PC-3 (cell line): ENCODE data around the gene CYS1. TPM values are rescaled to one million over a fixed set of nuclear protein-coding genes. Genes with fewer than 3 reads are reported as not detected.

Experiments used
- ATAC-seq: fragments of 200-7000 bp; cut with Tn5 transposase; 2 replicates; pipeline ENCODE4 v1.9.1; 2020; ENCODE audit warnings: mild to moderate bottlenecking, moderate library complexity
- BruUV-seq: library from RNA; stranded (reverse); fragments of 400-500 nt; replicated peaks from 2 replicates; lab custom pipeline; 2021; lab: Mats Ljungman, UMichigan
- CTCF ChIA-PET: fragments of 300-600 bp; sonication (Branson Sonifier 250); formaldehyde crosslinking; loops from one replicate; lab custom pipeline; 2022; ENCODE audit warnings: antibody characterized with exemption; lab: Charles Lee
- POLR2A ChIA-PET: fragments of 300-600 bp; sonication (Branson Sonifier 250); formaldehyde crosslinking; loops from one replicate; lab custom pipeline; 2022; ENCODE audit warnings: antibody characterized with exemption; ENCODE audit not compliant: unreplicated experiment; lab: Charles Lee
- DNase-seq: peaks from one replicate; pipeline ENCODE4 v3.0.0-alpha.2; 2015
- H2AFZ ChIP-seq: fragments of 300-600 bp; sonication (generic); 2 replicates; pipeline ENCODE4 v1.6.0; 2016; ENCODE audit warnings: antibody characterized with exemption, low read length
- H3F3A ChIP-seq: fragments of 300-600 bp; sonication (generic); one replicate; pipeline ENCODE4 v1.6.0; 2017; ENCODE audit warnings: antibody characterized with exemption, low read length, control low read depth, mild to moderate bottlenecking; ENCODE audit not compliant: unreplicated experiment
- H3K27ac ChIP-seq: fragments of 300-600 bp; sonication (generic); 2 replicates; pipeline ENCODE4 v1.5.1; 2016; ENCODE audit warnings: mild to moderate bottlenecking, low read length
- H3K27me3 ChIP-seq: fragments of 300-600 bp; sonication (generic); 2 replicates; pipeline ENCODE4 v1.6.1; 2016; ENCODE audit warnings: low read length, mixed read lengths
- H3K36me3 ChIP-seq: fragments of 300-600 bp; sonication (generic); 2 replicates; pipeline ENCODE4 v1.6.1; 2016; ENCODE audit warnings: low read depth, mixed run types, low read length, mixed read lengths
- H3K4me1 ChIP-seq: fragments of 300-600 bp; sonication (generic); 2 replicates; pipeline ENCODE4 v1.5.1; 2016; ENCODE audit warnings: low read length; ENCODE audit not compliant: insufficient read depth
- H3K4me2 ChIP-seq: fragments of 300-600 bp; sonication (generic); 2 replicates; pipeline ENCODE4 v1.6.0; 2016; ENCODE audit warnings: low read length
- H3K4me3 ChIP-seq: fragments of 300-600 bp; sonication (generic); 2 replicates; pipeline ENCODE4 v1.5.1; 2016; ENCODE audit warnings: mild to moderate bottlenecking, low read length, mixed read lengths
- H3K79me2 ChIP-seq: fragments of 300-600 bp; sonication (generic); 2 replicates; pipeline ENCODE4 v1.6.1; 2017; ENCODE audit warnings: low read length, mixed read lengths
- H3K9ac ChIP-seq: fragments of 300-600 bp; sonication (generic); 2 replicates; pipeline ENCODE4 v1.6.0; 2016; ENCODE audit warnings: mild to moderate bottlenecking, low read length
- H3K9me2 ChIP-seq: fragments of 300-600 bp; sonication (generic); replicated peaks from 2 replicates; pipeline ENCODE4 v1.6.1; 2016; ENCODE audit warnings: mixed run types, low read length, mixed read lengths
- H3K9me3 ChIP-seq: fragments of 300-600 bp; sonication (generic); 2 replicates; pipeline ENCODE4 v1.6.1; 2016; ENCODE audit warnings: low read length, mixed read lengths
- H4K20me1 ChIP-seq: fragments of 300-600 bp; sonication (generic); 2 replicates; pipeline ENCODE4 v1.6.1; 2016; ENCODE audit warnings: low read length, mixed read lengths
- EZH2 ChIP-seq: fragments of 300-600 bp; sonication (generic); IDR thresholded peaks from one replicate; pipeline ENCODE4 v1.6.1; 2017; ENCODE audit warnings: antibody characterized with exemption, mild to moderate bottlenecking, low read length; ENCODE audit not compliant: unreplicated experiment
- EZH2phosphoT487 ChIP-seq: fragments of 300-600 bp; sonication (generic); IDR thresholded peaks from 2 replicates; pipeline ENCODE4 v1.6.1; 2018; ENCODE audit warnings: mild to moderate bottlenecking, antibody characterized with exemption, low read length, borderline replicate concordance
- intact Hi-C: fragments of 100-400 bp; cut with micrococcal nuclease; formaldehyde crosslinking; loops from 2 replicates; pipeline ENCODE4 v1.9.0; 2023
- total RNA-seq: library from RNA; depleted of rRNA; stranded (reverse); fragments of >200 nt; gene quantifications from 2 replicates; pipeline ENCODE4 v1.2.3, GENCODE V29; 2014
- TF ChIP-seq, protein P1 (sequence below): fragments of 300-600 bp; sonication (generic); conservative IDR thresholded peaks from 2 replicates; pipeline ENCODE4 v1.5.1; 2017; ENCODE audit warnings: antibody characterized with exemption, low read depth, mild to moderate bottlenecking, low read length

The CYS1 gene
- total RNA-seq, 1 experiment from 2014 or later: 0.15 TPM

DNA sequence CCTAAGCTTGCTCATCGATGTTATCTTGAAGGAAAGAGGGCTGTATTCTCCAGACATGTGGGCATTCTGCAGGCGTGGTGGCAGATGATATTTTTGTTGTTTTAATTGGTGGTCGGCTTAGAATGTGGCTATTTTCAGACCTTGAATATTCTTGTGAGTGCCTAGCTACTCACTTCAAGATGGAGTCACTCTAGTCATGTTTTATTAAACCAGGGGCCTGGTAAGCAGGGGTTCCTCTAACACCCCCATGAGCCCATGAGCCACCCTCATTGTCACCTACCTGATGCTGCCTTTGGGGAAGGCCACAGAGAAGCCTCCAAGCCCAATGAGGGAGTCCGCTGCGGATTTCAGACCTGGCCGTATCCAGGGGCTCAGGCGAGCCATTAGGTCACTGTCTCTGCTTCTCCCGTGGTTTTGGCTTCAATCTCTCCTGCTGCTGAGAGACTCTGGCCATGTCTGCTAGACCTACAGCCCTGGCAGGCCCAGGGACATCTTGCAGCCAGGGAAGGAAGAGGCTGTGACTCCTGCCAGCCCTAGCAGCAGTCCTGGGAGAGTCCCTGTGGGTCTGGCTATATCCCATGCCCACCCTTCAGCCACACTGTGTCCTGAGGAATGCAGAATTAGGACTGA is 53.2 kb downstream of the CYS1 start:
- H3K9me2 ChIP-seq: no peaks in the 10 kb centered on the region
- no peak for ATAC-seq
- ChIA-PET CTCF (no interaction called here), POLR2A (no interaction called here)
- H3K9ac ChIP-seq: no peak overlapping the region
- H3K4me2 ChIP-seq: no peak overlapping the region
- H3K27me3 ChIP-seq: no peaks in the 10 kb centered on the region
- H3K27ac ChIP-seq: no peak overlapping the region
- H3K36me3 ChIP-seq: no peaks in the 10 kb centered on the region
- no peak overlapping the region for H2AFZ ChIP-seq
- H3K4me1 ChIP-seq: no peaks in the 10 kb centered on the region
- TF ChIP-seq, protein P1, sequence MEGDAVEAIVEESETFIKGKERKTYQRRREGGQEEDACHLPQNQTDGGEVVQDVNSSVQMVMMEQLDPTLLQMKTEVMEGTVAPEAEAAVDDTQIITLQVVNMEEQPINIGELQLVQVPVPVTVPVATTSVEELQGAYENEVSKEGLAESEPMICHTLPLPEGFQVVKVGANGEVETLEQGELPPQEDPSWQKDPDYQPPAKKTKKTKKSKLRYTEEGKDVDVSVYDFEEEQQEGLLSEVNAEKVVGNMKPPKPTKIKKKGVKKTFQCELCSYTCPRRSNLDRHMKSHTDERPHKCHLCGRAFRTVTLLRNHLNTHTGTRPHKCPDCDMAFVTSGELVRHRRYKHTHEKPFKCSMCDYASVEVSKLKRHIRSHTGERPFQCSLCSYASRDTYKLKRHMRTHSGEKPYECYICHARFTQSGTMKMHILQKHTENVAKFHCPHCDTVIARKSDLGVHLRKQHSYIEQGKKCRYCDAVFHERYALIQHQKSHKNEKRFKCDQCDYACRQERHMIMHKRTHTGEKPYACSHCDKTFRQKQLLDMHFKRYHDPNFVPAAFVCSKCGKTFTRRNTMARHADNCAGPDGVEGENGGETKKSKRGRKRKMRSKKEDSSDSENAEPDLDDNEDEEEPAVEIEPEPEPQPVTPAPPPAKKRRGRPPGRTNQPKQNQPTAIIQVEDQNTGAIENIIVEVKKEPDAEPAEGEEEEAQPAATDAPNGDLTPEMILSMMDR: no peak
- TF ChIP-seq EZH2: no peak
- TF ChIP-seq EZH2phosphoT487: no peak
- no TSS peak for BruUV-seq
- H3K4me3 ChIP-seq: no peak overlapping the region
- no peaks in the 10 kb centered on the region for H4K20me1 ChIP-seq
- no peaks in the 10 kb centered on the region for H3K9me3 ChIP-seq
- intact Hi-C loops: no loop called here
- DNase-seq: no peak
- no peaks in the 10 kb centered on the region for H3F3A ChIP-seq
- no peaks in the 10 kb centered on the region for H3K79me2 ChIP-seq

GRCh38 chr2:10022966-10023662 is 57.1 kb downstream of the CYS1 start:
- no peak overlapping the region for H3K9ac ChIP-seq
- no peak overlapping the region for H3K4me3 ChIP-seq
- H3K9me2 ChIP-seq: no peaks in the 10 kb centered on the region
- H4K20me1 ChIP-seq: no peaks in the 10 kb centered on the region
- CTCF ChIA-PET: interaction anchor here (1.5 kb wide), 1 partner anchor 39 kb away, joined by 11 read pairs; no protein-coding TSS in a partner anchor
- H3K4me1 ChIP-seq: no peaks in the 10 kb centered on the region
- H3K36me3 ChIP-seq: no peaks in the 10 kb centered on the region
- H3K27ac ChIP-seq: no peak overlapping the region
- BruUV-seq: no TSS peak
- H3K4me2 ChIP-seq: no peak overlapping the region
- TF ChIP-seq, protein P1: no peak
- TF ChIP-seq EZH2phosphoT487 (no peak), EZH2 (no peak)
- H3F3A ChIP-seq: no peaks in the 10 kb centered on the region
- H2AFZ ChIP-seq: no peak overlapping the region
- no peaks in the 10 kb centered on the region for H3K27me3 ChIP-seq
- ATAC-seq (peak; percentile 40; the same call in 1 of the 2 replicates), DNase-seq (no peak)
- POLR2A ChIA-PET: no interaction called here
- intact Hi-C loops: no loop called here
- H3K79me2 ChIP-seq: no peaks in the 10 kb centered on the region
- H3K9me3 ChIP-seq: no peaks in the 10 kb centered on the region

DNA sequence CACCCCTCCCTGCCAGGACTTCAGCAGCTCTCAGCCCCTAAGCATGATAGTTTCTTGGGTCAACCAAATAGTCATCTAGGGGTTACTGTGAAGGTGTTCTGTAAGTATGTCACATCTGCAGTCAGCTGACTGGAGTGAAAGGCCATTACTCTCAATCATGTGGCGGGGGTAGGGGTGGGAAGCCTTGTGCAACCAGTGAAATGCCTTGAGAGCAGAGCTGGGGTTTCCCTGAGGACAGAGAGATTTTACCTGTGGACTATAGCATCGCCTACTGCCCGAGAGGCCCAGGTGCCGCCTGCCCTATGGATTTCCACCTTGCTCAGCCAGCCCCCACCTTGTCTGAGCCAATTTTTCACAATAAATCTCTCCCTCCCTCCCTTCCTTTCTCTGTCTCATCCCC is 57.8 kb downstream of the CYS1 start:
- CTCF ChIA-PET: interaction anchor here (1.5 kb wide), 1 partner anchor 39 kb away, joined by 11 read pairs; no protein-coding TSS in a partner anchor
- ATAC-seq: no peak

More for the DNA sequence above, 57.8 kb downstream of the CYS1 start:
- no peak overlapping the region for H3K4me2 ChIP-seq
- no peak for DNase-seq
- H3K4me3 ChIP-seq: no peak overlapping the region
- H4K20me1 ChIP-seq: no peaks in the 10 kb centered on the region
- TF ChIP-seq, protein P1: no peak
- no peak for TF ChIP-seq EZH2
- no peak for TF ChIP-seq EZH2phosphoT487
- H3F3A ChIP-seq: no peaks in the 10 kb centered on the region
- no TSS peak for BruUV-seq
- POLR2A ChIA-PET: no interaction called here
- H3K4me1 ChIP-seq: no peaks in the 10 kb centered on the region
- intact Hi-C loops: no loop called here
- no peak overlapping the region for H3K27ac ChIP-seq
- H3K27me3 ChIP-seq: no peaks in the 10 kb centered on the region
- no peak overlapping the region for H3K9ac ChIP-seq
- H3K79me2 ChIP-seq: no peaks in the 10 kb centered on the region
- H2AFZ ChIP-seq: no peak overlapping the region
- H3K9me2 ChIP-seq: no peaks in the 10 kb centered on the region
- H3K36me3 ChIP-seq: no peaks in the 10 kb centered on the region
- no peaks in the 10 kb centered on the region for H3K9me3 ChIP-seq
